Smooth muscle cell (in vitro differentiated cells): ENCODE data around the gene ANKRD44. TPM values are rescaled to one million over a fixed set of nuclear protein-coding genes. Genes with fewer than 3 reads are reported as not detected.

ENCODE experiments used
- DNase-seq: peaks from one replicate; lab custom pipeline; 2025; ENCODE audit not compliant: unreplicated experiment; lab: John Stamatoyannopoulos, UW
- H2AFZ ChIP-seq: fragments of 200-600 bp; sonication (generic); 2 replicates; pipeline ENCODE4 v1.6.0; 2016; ENCODE audit warnings: antibody characterized with exemption, low read depth, mild to moderate bottlenecking
- H3F3A ChIP-seq: fragments of 200-600 bp; sonication (generic); 2 replicates; pipeline ENCODE4 v1.6.0; 2017; ENCODE audit warnings: antibody characterized with exemption, low read depth
- H3K27ac ChIP-seq: fragments of 200-600 bp; sonication (generic); 2 replicates; pipeline ENCODE4 v1.5.1; 2016; ENCODE audit warnings: low read depth, mild to moderate bottlenecking
- H3K27me3 ChIP-seq: fragments of 200-600 bp; sonication (generic); 2 replicates; pipeline ENCODE4 v1.6.1; 2016; ENCODE audit warnings: low read depth, mild to moderate bottlenecking
- H3K36me3 ChIP-seq: fragments of 200-600 bp; sonication (generic); 2 replicates; pipeline ENCODE4 v1.5.1; 2016; ENCODE audit warnings: low read depth
- H3K4me1 ChIP-seq: fragments of 200-600 bp; sonication (generic); 2 replicates; pipeline ENCODE4 v1.5.1; 2016; ENCODE audit warnings: low read depth
- H3K4me2 ChIP-seq: fragments of 200-600 bp; sonication (generic); 2 replicates; pipeline ENCODE4 v1.6.0; 2016; ENCODE audit warnings: mild to moderate bottlenecking
- H3K4me3 ChIP-seq: fragments of 200-600 bp; sonication (generic); 2 replicates; pipeline ENCODE4 v1.5.1; 2016; ENCODE audit warnings: mild to moderate bottlenecking
- H3K79me2 ChIP-seq: fragments of 200-600 bp; sonication (generic); 2 replicates; pipeline ENCODE4 v1.6.0; 2016; ENCODE audit warnings: low read depth, mild to moderate bottlenecking
- H3K9ac ChIP-seq: fragments of 200-600 bp; sonication (generic); 2 replicates; pipeline ENCODE4 v1.6.0; 2016; ENCODE audit warnings: low read depth
- H3K9me3 ChIP-seq: fragments of 200-600 bp; sonication (generic); replicated peaks from 2 replicates; pipeline ENCODE4 v1.5.1; 2016; ENCODE audit warnings: low read depth
- H4K20me1 ChIP-seq: fragments of 200-600 bp; sonication (generic); 2 replicates; pipeline ENCODE4 v1.6.0; 2016; ENCODE audit warnings: low read depth
- CTCF ChIP-seq: fragments of 200-600 bp; sonication (generic); IDR thresholded peaks from 2 replicates; pipeline ENCODE4 v1.5.1; 2017; ENCODE audit warnings: borderline replicate concordance, mild to moderate bottlenecking, antibody characterized with exemption; ENCODE audit not compliant: insufficient read depth, poor library complexity, severe bottlenecking
- WGBS: methylation state at CpG from one replicate; pipeline ENCODE4 v1.1.7; 2016; ENCODE audit warnings: low lambda C conversion rate; 5-methylcytosine and 5-hydroxymethylcytosine counted together
- polyA plus RNA-seq: library from polyadenylated mRNA; unstranded; fragments of >200 nt; fragmentation: Nextera tagmentation; extraction: Ambion mirVana; gene quantifications from 2 replicates; pipeline ENCODE4 v1.2.1, GENCODE V29; 2016
- total RNA-seq: library from RNA; depleted of rRNA; stranded (reverse); fragments of >200 nt; gene quantifications from 2 replicates; pipeline ENCODE4 v1.2.3, GENCODE V29; 2014

The ANKRD44 gene
- total and polyA plus RNA-seq, 2 experiments from 2014 or later = 3.6 to 5.5 TPM

- no peak overlapping the region for H3K9ac ChIP-seq
- no peak overlapping the region for H3K4me3 ChIP-seq
- H3K36me3 ChIP-seq = no peaks in the 10 kb centered on the region
- WGBS = 88% methylated on average over 2 of the region's 2 CpGs
- no peak for DNase-seq
- H4K20me1 ChIP-seq = no peaks in the 10 kb centered on the region
- H2AFZ ChIP-seq = no peak overlapping the region
- no peaks in the 10 kb centered on the region for H3K79me2 ChIP-seq
- TF ChIP-seq CTCF = no peak
- no peaks in the 10 kb centered on the region for H3K4me1 ChIP-seq
- H3K9me3 ChIP-seq = no peaks in the 10 kb centered on the region
- no peaks in the 10 kb centered on the region for H3K27me3 ChIP-seq
- no peaks in the 10 kb centered on the region for H3F3A ChIP-seq
- no peak overlapping the region for H3K27ac ChIP-seq
- no peak overlapping the region for H3K4me2 ChIP-seq
These were observed 93.0 kb downstream of the ANKRD44 start for GRCh38 chr2:197217541-197217940.

- Histone ChIP-seq H3K79me2 (no peaks in the 10 kb centered on the region), H3K27me3 (no peaks in the 10 kb centered on the region), H3K27ac (no peak overlapping the region), H3K9me3 (no peaks in the 10 kb centered on the region), H4K20me1 (no peaks in the 10 kb centered on the region), H3K4me1 (no peaks in the 10 kb centered on the region), H3K4me2 (no peak overlapping the region), H2AFZ (no peak overlapping the region), H3K4me3 (no peak overlapping the region), H3K36me3 (no peaks in the 10 kb centered on the region), H3F3A (no peaks in the 10 kb centered on the region), H3K9ac (no peak overlapping the region)
- 76% methylated on average over 5 of the region's 5 CpGs for WGBS
- DNase-seq = no peak
- no peak for TF ChIP-seq CTCF
These were observed 94.1 kb downstream of the ANKRD44 start for GRCh38 chr2:197216361-197216979.

GRCh38 chr2:197215748-197216360, 94.7 kb downstream of the ANKRD44 start:
- no peaks in the 10 kb centered on the region for H3K27me3 ChIP-seq
- H2AFZ ChIP-seq = no peak overlapping the region
- WGBS = 91% methylated on average over 3 of the region's 3 CpGs
- H3K4me3 ChIP-seq = no peak overlapping the region
- H3K4me1 ChIP-seq = no peaks in the 10 kb centered on the region
- H3K9ac ChIP-seq = no peak overlapping the region
- no peaks in the 10 kb centered on the region for H4K20me1 ChIP-seq
- no peak for DNase-seq
- H3K27ac ChIP-seq = no peak overlapping the region
- no peaks in the 10 kb centered on the region for H3K79me2 ChIP-seq
- H3K9me3 ChIP-seq = no peaks in the 10 kb centered on the region
- TF ChIP-seq CTCF = no peak
- no peaks in the 10 kb centered on the region for H3F3A ChIP-seq
- H3K36me3 ChIP-seq = no peaks in the 10 kb centered on the region
- H3K4me2 ChIP-seq = no peak overlapping the region
